Measurements from ENCODE around the gene UQCRC1. TPM values are rescaled to one million over a fixed set of nuclear protein-coding genes. Genes with fewer than 3 reads are reported as not detected.
A peak's percentile ranks its signal among the peaks of the same experiment; 100 is the strongest.

Gene UQCRC1
- polyA plus RNA-seq, 1 donor, result 259 TPM

DNA sequence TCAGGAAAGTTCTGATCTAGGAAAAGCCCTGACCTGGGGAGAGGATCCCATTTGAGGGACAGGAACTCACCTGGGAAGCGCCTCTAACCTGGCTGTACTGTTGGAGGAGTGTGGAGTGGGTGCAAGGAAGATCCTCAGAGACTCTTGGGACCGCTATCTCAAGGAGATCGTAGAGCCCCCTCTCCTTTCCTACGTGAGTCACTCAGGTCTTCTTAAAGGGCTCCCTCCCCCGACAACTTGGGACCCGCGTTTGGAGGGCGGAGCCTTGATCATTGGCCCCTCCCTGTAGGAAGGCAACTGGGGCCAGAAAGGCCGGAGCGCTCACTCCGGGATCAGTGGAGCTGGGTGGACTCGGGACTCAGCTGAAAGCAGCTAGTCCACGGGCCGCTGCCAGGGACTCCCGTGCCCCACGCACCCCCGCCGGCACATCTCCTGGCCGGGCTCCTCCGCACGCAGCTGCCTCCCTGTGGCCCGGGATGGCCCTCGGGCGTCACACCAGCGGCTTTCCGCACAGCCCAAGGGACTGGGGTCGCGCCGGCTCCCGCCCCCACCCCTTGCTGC is 25.3 kb upstream of the UQCRC1 start:
- Histone ChIP-seq H3K4me3 (ENCODE audit: low read length) (peak overlapping the region; percentile 92), H3K9me3 (ENCODE audit: control insufficient read depth, low read depth, low read length) (no peaks in the 10 kb centered on the region), H3K36me3 (ENCODE audit: control insufficient read depth, insufficient read depth, low read length) (peaks cover 38% of the 10 kb centered on the region), H3K27ac (ENCODE audit: low read length) (peak overlapping the region; percentile 52), H3K4me1 (ENCODE audit: control insufficient read depth, insufficient read depth, low read length) (peaks cover 17% of the 10 kb centered on the region), H3K27me3 (ENCODE audit: control insufficient read depth, insufficient read depth, low read length) (no peaks in the 10 kb centered on the region)
- DNase-seq, result peak in 1 of 2 donors; percentile 59
- WGBS (ENCODE audit: insufficient coverage, low lambda C conversion rate), result no CpG with 5 or more reads among the region's 30 CpGs

DNA sequence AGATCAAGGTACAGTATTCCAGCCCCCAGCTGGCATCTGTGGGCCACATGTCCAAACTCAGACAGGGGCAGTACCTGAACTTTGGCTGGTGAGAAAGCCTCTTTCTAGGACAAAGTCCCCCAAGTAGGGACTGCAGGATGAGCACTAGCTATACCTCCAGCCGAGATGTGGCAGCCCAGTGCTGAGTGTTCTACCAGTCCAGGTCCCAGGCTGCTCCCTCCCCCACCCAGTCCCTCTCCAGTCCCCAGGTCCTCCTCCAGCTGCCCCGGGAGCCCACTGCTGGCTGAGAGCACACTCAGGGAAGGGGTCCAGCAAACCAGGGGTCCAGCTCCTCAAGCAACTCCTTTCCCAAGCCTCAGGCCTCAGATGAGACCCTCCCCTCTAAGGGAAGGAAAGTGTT is 24.3 kb upstream of the UQCRC1 start:
- no peak overlapping the region for H3K27ac ChIP-seq (ENCODE audit: low read length)
- H3K27me3 ChIP-seq (ENCODE audit: control insufficient read depth, insufficient read depth, low read length), result no peaks in the 10 kb centered on the region
- no peaks in the 10 kb centered on the region for H3K9me3 ChIP-seq (ENCODE audit: control insufficient read depth, low read depth, low read length)
- H3K36me3 ChIP-seq (ENCODE audit: control insufficient read depth, insufficient read depth, low read length), result peaks cover 47% of the 10 kb centered on the region
- peaks cover 17% of the 10 kb centered on the region for H3K4me1 ChIP-seq (ENCODE audit: control insufficient read depth, insufficient read depth, low read length)
- no CpG with 5 or more reads among the region's 2 CpGs for whole genome bisulfite sequencing (ENCODE audit: insufficient coverage, low lambda C conversion rate)
- DNase-seq, result no peak
- H3K4me3 ChIP-seq (ENCODE audit: low read length), result peak overlapping the region; percentile 92

DNA sequence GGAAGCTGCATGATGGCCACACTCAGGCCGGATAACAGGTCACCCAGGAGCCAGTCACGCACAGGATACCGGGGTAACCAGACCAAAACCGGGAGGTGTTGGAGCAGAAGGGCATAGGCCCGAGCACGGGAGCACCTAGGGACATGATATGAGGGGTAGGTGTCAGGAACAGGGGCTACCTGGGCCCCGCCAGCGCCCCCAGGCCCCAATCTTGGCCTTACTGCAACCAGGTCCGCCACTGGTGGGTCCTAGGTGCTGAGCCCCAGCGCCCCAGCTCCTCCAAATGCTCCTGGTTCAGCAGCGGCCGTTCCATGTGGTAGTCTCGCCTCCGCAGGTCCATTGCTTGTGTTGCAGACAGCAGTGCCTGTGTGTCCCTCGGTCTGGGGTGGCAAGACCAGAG is 23.8 kb upstream of the UQCRC1 start:
- Histone ChIP-seq H3K9me3 (ENCODE audit: control insufficient read depth, low read depth, low read length) (no peaks in the 10 kb centered on the region), H3K4me3 (ENCODE audit: low read length) (no peak overlapping the region), H3K36me3 (ENCODE audit: control insufficient read depth, insufficient read depth, low read length) (peaks cover 48% of the 10 kb centered on the region), H3K4me1 (ENCODE audit: control insufficient read depth, insufficient read depth, low read length) (peaks cover 17% of the 10 kb centered on the region), H3K27ac (ENCODE audit: low read length) (no peak overlapping the region), H3K27me3 (ENCODE audit: control insufficient read depth, insufficient read depth, low read length) (no peaks in the 10 kb centered on the region)
- DNase-seq, result no peak
- WGBS (ENCODE audit: insufficient coverage, low lambda C conversion rate), result no CpG with 5 or more reads among the region's 15 CpGs

DNA sequence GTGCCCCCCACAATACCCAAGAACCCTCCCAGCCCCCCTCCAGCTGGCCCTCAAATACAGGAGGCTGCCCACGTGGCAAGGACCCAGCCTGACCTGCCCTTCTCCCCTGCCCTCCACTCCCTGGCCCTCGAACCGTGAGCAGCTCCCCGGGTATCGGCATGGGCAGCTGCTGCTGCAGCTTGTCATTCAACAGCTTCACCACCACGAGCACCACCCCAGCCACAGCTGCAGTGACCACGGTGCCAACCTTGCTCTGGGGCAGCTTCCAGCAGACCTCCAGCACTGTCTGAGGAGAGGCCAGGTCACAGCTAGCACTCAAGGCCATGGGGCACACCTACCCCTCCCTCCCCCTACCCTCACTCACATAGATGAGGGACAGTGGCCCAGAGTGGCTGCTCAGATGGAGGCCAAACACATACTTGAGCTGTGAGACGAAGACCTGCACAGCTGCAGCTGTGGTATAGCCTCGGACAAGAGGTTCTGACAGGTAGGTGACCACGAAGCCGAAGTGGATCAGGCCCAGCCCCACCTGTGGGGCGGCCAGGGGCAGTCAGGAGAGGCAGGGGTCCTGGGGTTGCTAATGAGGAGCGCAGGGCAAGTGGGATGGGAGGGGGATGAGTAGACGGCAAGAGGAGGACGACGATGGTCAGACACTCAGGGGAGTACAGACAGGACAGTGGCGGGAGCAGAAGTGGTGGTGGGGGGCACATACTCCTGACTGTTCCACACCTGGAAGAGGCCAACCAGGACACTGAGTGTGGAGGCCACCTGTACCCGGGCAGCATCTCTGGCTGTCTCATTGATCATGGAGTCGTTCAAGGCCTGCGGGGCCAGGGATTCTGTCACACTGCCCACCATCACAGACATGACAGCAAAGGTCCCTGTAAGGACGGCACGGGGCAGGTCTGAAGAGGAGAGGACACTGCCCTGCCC is 22.3 kb upstream of the UQCRC1 start:
- no CpG with 5 or more reads among the region's 22 CpGs for WGBS (ENCODE audit: insufficient coverage, low lambda C conversion rate)
- peaks cover 62% of the 10 kb centered on the region for H3K36me3 ChIP-seq (ENCODE audit: control insufficient read depth, insufficient read depth, low read length)
- peaks cover 17% of the 10 kb centered on the region for H3K4me1 ChIP-seq (ENCODE audit: control insufficient read depth, insufficient read depth, low read length)
- no peak overlapping the region for H3K27ac ChIP-seq (ENCODE audit: low read length)
- H3K9me3 ChIP-seq (ENCODE audit: control insufficient read depth, low read depth, low read length), result no peaks in the 10 kb centered on the region
- no peak for DNase-seq
- H3K4me3 ChIP-seq (ENCODE audit: low read length), result no peak overlapping the region
- H3K27me3 ChIP-seq (ENCODE audit: control insufficient read depth, insufficient read depth, low read length), result no peaks in the 10 kb centered on the region

DNA sequence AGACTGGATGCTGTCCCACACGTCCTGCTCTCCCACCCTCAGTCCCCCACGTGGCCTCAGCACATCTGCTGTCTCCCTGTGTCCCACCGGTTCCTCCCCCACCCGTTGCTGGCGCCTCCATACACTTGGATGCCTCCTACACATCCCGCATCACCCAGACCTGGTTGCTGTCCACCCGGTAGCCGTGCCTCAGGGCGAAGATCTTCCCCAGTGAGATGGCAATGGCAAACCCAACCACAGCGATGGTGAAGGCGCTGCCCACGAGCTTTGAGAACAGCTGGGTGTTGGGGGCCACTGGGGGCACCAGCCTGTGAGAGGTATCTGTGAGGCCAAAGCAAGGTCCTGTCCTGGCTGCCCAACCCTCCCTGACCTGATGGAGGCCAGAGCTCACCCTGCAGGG is 21.4 kb upstream of the UQCRC1 start:
- peaks cover 71% of the 10 kb centered on the region for H3K36me3 ChIP-seq (ENCODE audit: control insufficient read depth, insufficient read depth, low read length)

DNA sequence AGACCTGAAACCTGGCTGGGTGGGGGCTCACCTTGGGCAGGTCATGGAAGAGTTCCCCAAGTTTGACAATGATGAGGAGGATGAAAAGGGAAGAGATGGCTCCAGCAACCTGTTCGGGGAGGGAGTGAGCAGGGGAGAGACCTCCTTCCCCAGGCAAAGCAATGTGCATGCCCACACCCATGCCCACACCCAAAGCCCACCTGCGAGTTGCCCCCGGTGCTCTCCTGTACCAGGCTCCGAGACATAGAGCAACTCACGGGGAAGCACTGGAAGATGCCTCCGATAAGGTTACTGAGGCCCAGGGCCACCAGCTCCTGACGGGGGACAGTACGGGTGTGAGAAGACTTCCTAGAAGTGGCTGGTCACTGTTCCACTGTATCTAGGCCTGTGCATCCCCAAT is 21.0 kb upstream of the UQCRC1 start:
- DNase-seq, result no peak
- Histone ChIP-seq H3K27ac (ENCODE audit: low read length) (no peak overlapping the region), H3K9me3 (ENCODE audit: control insufficient read depth, low read depth, low read length) (no peaks in the 10 kb centered on the region), H3K36me3 (ENCODE audit: control insufficient read depth, insufficient read depth, low read length) (peaks cover 76% of the 10 kb centered on the region), H3K27me3 (ENCODE audit: control insufficient read depth, insufficient read depth, low read length) (no peaks in the 10 kb centered on the region), H3K4me3 (ENCODE audit: low read length) (no peak overlapping the region), H3K4me1 (ENCODE audit: control insufficient read depth, insufficient read depth, low read length) (peaks cover 6% of the 10 kb centered on the region)
- WGBS (ENCODE audit: insufficient coverage, low lambda C conversion rate), result no CpG with 5 or more reads among the region's 8 CpGs

More for the DNA sequence above, 21.4 kb upstream of the UQCRC1 start:
- peaks cover 9% of the 10 kb centered on the region for H3K4me1 ChIP-seq (ENCODE audit: control insufficient read depth, insufficient read depth, low read length)
- no peaks in the 10 kb centered on the region for H3K27me3 ChIP-seq (ENCODE audit: control insufficient read depth, insufficient read depth, low read length)
- H3K27ac ChIP-seq (ENCODE audit: low read length), result no peak overlapping the region
- WGBS (ENCODE audit: insufficient coverage, low lambda C conversion rate), result no CpG with 5 or more reads among the region's 12 CpGs
- no peak overlapping the region for H3K4me3 ChIP-seq (ENCODE audit: low read length)
- H3K9me3 ChIP-seq (ENCODE audit: control insufficient read depth, low read depth, low read length), result no peaks in the 10 kb centered on the region
- DNase-seq, result no peak

DNA sequence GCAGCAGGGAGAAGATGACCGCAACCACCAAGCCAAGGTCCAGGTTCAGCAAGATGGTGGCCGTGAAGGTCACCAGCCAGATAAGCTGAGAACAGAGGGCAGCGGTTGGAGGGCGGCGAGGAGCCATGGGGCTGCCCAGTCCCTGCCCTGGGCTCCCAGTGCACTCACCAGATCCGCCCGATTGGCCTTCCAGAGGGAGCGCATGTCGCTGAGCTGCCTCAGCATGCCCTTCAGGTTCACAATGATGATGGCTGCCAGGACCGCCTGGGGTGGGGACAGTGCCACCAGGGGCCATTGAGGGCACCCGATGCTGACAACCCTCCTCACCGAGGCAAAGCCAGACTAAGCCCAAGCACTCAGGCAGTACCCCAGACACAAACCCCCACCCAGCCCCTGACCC is 20.4 kb upstream of the UQCRC1 start:
- no peaks in the 10 kb centered on the region for H3K9me3 ChIP-seq (ENCODE audit: control insufficient read depth, low read depth, low read length)
- H3K36me3 ChIP-seq (ENCODE audit: control insufficient read depth, insufficient read depth, low read length), result peaks cover 81% of the 10 kb centered on the region
- no peak for DNase-seq
- H3K4me1 ChIP-seq (ENCODE audit: control insufficient read depth, insufficient read depth, low read length), result peaks cover 6% of the 10 kb centered on the region
- WGBS (ENCODE audit: insufficient coverage, low lambda C conversion rate), result no CpG with 5 or more reads among the region's 12 CpGs
- no peak overlapping the region for H3K27ac ChIP-seq (ENCODE audit: low read length)
- H3K4me3 ChIP-seq (ENCODE audit: low read length), result no peak overlapping the region
- H3K27me3 ChIP-seq (ENCODE audit: control insufficient read depth, insufficient read depth, low read length), result no peaks in the 10 kb centered on the region

DNA sequence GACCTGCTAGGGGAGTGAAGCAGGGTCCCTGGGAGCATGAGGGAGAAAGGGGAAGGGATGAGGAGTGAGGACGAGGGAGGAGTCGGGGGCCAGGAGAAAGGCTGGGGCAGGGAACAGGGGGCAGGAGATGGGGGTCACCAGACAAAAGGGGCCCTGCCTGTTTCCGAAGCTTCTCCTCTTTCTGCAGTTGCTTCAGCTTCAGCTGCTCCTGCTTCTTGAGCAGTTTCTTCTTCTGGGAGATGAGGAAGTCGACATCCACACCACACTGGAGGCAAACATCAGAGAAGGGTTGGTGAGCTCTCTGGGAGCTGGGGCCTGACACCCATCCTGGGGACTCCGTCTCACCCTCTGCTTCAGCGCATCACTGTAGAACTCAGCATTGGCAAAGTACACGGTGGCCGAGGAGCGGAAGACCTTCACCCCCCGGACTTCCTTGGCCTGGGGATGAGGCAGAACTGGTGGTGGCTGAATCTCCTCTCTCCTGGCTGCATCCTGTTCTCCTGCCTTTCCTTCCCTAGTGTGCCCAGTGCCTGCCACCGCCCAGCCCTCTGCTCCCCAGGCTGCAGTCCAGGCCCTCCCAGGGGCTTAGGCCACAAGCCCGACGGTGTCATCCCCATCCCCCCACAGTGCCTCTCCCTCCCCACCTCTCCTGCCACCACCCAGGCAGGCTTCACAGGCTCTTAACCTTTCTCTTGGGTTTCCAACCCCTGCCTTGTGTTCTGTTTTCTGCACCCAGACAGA is 19.0 kb upstream of the UQCRC1 start:
- Histone ChIP-seq H3K27ac (ENCODE audit: low read length) (no peak overlapping the region), H3K4me3 (ENCODE audit: low read length) (no peak overlapping the region), H3K27me3 (ENCODE audit: control insufficient read depth, insufficient read depth, low read length) (no peaks in the 10 kb centered on the region), H3K9me3 (ENCODE audit: control insufficient read depth, low read depth, low read length) (no peaks in the 10 kb centered on the region), H3K36me3 (ENCODE audit: control insufficient read depth, insufficient read depth, low read length) (peaks cover 80% of the 10 kb centered on the region), H3K4me1 (ENCODE audit: control insufficient read depth, insufficient read depth, low read length) (peaks cover 5% of the 10 kb centered on the region)
- DNase-seq, result no peak
- WGBS (ENCODE audit: insufficient coverage, low lambda C conversion rate), result 83% methylated on average over 2 of the region's 13 CpGs

DNA sequence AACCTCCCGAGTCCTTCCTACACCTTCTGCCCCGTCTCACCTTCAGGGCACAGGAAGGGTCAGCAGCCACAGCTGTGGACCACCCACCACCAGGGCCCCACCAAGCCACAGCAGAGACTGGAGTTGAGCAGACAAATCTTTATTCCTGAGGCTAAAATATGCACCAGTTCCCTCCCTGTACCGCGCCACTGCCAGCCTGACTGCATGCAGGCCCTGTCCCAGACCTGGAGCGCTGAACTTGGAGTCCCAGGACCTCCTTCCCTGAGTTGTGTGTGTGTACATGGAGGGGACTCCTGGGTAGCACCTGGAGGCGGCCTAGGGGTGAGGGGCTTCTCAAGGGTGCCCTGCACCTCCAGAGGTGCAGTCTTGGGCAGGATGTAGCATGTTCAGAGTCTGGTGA is 16.2 kb upstream of the UQCRC1 start:
- peaks cover 52% of the 10 kb centered on the region for H3K36me3 ChIP-seq (ENCODE audit: control insufficient read depth, insufficient read depth, low read length)
- no peaks in the 10 kb centered on the region for H3K9me3 ChIP-seq (ENCODE audit: control insufficient read depth, low read depth, low read length)
- no peak overlapping the region for H3K4me3 ChIP-seq (ENCODE audit: low read length)
- H3K27ac ChIP-seq (ENCODE audit: low read length), result no peak overlapping the region
- no peak for DNase-seq
- no peaks in the 10 kb centered on the region for H3K27me3 ChIP-seq (ENCODE audit: control insufficient read depth, insufficient read depth, low read length)
- H3K4me1 ChIP-seq (ENCODE audit: control insufficient read depth, insufficient read depth, low read length), result peaks cover 5% of the 10 kb centered on the region
- no CpG with 5 or more reads among the region's 6 CpGs for WGBS (ENCODE audit: insufficient coverage, low lambda C conversion rate)

DNA sequence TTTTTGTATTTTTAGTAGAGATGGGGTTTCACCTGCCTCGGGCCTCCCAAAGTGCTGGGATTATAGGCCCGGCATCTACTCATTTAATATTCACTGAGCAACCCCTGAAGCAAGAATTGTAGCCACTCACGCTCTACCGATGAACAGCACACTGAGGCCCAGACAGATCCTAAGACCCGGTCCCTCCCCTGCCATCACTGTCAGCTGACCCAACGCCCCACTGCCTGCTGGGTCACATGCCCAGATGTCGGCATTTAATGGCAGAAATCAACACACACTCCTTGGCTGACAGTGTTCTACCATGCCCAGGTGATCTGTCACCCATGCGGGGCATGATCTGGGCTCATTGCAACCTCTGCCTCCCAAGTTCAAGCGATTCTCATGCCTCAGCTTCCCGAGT is 15.3 kb upstream of the UQCRC1 start:
- H3K4me3 ChIP-seq (ENCODE audit: low read length), result no peak overlapping the region
- H3K27ac ChIP-seq (ENCODE audit: low read length), result no peak overlapping the region
- no peaks in the 10 kb centered on the region for H3K9me3 ChIP-seq (ENCODE audit: control insufficient read depth, low read depth, low read length)
- H3K4me1 ChIP-seq (ENCODE audit: control insufficient read depth, insufficient read depth, low read length), result peaks cover 11% of the 10 kb centered on the region
- peaks cover 44% of the 10 kb centered on the region for H3K36me3 ChIP-seq (ENCODE audit: control insufficient read depth, insufficient read depth, low read length)
- no peaks in the 10 kb centered on the region for H3K27me3 ChIP-seq (ENCODE audit: control insufficient read depth, insufficient read depth, low read length)
- WGBS (ENCODE audit: insufficient coverage, low lambda C conversion rate), result no CpG with 5 or more reads among the region's 10 CpGs
- DNase-seq, result no peak
